K562 (cell line): ENCODE results near the gene INTS6. TPM values are rescaled to one million over a fixed set of nuclear protein-coding genes. Genes with fewer than 3 reads are reported as not detected.

Source experiments
- CTCFL ChIP-seq: IDR thresholded peaks from 2 replicates; pipeline ENCODE4 v1.6.1; 2011; ENCODE audit warnings: borderline replicate concordance, low read depth, mild to moderate bottlenecking, moderate library complexity, low read length; ENCODE audit not compliant: insufficient read depth, poor library complexity, severe bottlenecking
- KAT2B ChIP-seq: IDR thresholded peaks from one replicate; pipeline ENCODE4 v1.6.1; 2012; ENCODE audit warnings: low read depth, mild to moderate bottlenecking, control low read depth, inconsistent platforms, low read length, moderate library complexity
- NFIC ChIP-seq: fragments of 450-650 bp; IDR thresholded peaks from 2 replicates; pipeline ENCODE4 v1.6.1; 2017; ENCODE audit warnings: mild to moderate bottlenecking, inconsistent platforms
- NR3C1 ChIP-seq: sonication (generic); formaldehyde crosslinking; IDR thresholded peaks from 2 replicates; pipeline ENCODE4 v1.8.1; 2022; ENCODE audit warnings: missing genetic modification reagents
- THAP12 ChIP-seq: fragments of 250-450 bp; sonication (Bioruptor Pico); IDR thresholded peaks from 2 replicates; pipeline ENCODE4 v1.9.0; 2021; ENCODE audit warnings: mild to moderate bottlenecking, inconsistent platforms
- ZBTB33 ChIP-seq: sonication (generic); formaldehyde crosslinking; IDR thresholded peaks from 2 replicates; pipeline ENCODE4 v1.8.1; 2023; ENCODE audit warnings: mild to moderate bottlenecking, missing genetic modification reagents
- polyA plus RNA-seq, 8 experiments: library from polyadenylated mRNA; depleted of rRNA in 4 of 8; stranded (reverse) in 5 of 8; unstranded in 3 of 8; fragments of >200 nt; fragmentation: Nextera tagmentation in 2 of 8; fragmentation: Illumina TruSeq in 1 of 8; extraction: Ambion mirVana in 2 of 8; extraction: Trizol in 1 of 8; gene quantifications; 2 replicates each; pipeline versions ENCODE4 v1.2.1 to v1.2.3, GENCODE V29; 2011 to 2014; ENCODE audit warnings: inconsistent platforms in 1 of 8, missing spikeins in 1 of 8
- total RNA-seq, 7 experiments: library from RNA; depleted of rRNA in 6 of 7; stranded (reverse); fragments of >200 nt in 6 of 7; fragmentation: Illumina TruSeq in 2 of 7; extraction: Trizol in 2 of 7; gene quantifications; 2 replicates each; pipeline versions ENCODE4 v1.2.1 to v1.2.3, GENCODE V29; 2011 to 2021; ENCODE audit warnings: low replicate concordance in 1 of 7

Gene INTS6
- total and polyA plus RNA-seq, 9 of the 15 experiments (the other 6 are each of a cell fraction or from before 2014, with no cell fraction given): 3.7 to 29.8 (median 16.1) TPM

- no peak for TF ChIP-seq NFIC
- TF ChIP-seq NR3C1 (CRISPR knock-in tag): no peak
- no peak for TF ChIP-seq THAP12 (CRISPR knock-in tag)
- TF ChIP-seq CTCFL: no peak
- no peak for TF ChIP-seq KAT2B
- no peak for TF ChIP-seq ZBTB33
Measured at GRCh38 chr13:51361106-51361505, 91.7 kb downstream of the INTS6 start (continued).
